ENCODE measurements around the gene AFDN. TPM values are rescaled to one million over a fixed set of nuclear protein-coding genes. Genes with fewer than 3 reads are reported as not detected.
A peak's percentile ranks its signal among the peaks of the same experiment; 100 is the strongest.

The AFDN gene
- total RNA-seq, 1 experiment from 2014 or later: 182 TPM

DNA sequence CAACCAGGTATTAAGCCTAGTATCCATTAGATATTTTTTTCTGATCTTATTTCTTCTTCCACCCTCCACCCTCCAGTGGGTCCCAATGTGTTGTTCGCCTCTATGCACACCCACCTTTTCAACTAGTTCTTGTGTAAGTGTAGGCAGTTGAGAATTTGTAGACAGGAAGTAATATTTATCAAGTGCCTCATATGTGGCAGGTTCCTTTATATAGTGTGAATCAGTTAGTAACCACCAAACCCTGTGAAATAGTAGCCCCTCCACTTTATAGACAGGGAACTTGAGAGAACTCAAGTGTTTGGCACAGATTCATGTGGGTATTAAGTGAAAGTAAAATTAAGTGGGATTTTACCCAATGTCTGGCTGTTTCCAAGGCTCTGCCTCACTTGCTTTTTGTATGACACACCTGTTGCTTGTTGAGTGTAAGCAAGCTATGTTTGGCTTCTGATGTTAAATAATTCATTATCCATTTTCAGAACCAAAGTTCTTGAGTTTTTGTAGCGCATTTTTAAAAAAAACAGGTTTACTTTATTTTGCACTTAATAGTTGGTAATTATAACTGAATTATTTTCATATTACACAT is 24.8 kb downstream of the AFDN start (continued):
- TF ChIP-seq, protein P1, sequence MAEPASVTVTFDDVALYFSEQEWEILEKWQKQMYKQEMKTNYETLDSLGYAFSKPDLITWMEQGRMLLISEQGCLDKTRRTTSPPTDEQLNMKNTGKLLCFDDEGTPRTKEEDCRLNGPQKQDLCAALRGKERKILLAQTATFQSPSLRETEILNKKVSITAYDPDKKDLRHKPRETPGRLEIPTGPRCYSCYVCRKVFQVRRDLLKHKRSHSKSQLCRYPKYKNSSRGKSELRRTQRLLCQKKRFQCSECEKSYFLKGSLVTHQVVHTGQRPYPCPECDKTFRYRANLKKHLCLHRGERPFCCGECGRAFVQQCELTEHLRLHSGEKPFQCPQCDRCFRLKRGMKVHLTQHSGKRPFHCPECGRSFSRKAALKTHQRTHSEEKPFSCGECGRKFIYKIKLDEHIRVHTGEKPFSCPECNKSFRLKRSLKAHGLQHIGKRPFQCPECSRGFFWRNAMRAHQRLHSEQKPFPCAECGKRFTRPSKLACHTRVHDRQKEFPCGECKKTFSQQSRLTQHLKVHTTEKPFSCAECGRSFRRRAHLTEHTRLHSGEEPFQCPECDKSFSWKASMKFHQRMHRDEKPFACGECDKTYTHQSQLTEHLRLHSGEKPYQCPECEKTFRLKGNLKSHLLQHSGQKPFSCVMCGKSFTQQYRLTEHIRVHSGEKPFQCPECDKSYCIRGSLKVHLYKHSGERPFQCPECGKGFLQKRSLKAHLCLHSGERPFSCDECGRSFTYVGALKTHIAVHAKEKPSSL (CRISPR knock-in tag; conservative IDR thresholded peaks at IDR 0.05): no peak

DNA sequence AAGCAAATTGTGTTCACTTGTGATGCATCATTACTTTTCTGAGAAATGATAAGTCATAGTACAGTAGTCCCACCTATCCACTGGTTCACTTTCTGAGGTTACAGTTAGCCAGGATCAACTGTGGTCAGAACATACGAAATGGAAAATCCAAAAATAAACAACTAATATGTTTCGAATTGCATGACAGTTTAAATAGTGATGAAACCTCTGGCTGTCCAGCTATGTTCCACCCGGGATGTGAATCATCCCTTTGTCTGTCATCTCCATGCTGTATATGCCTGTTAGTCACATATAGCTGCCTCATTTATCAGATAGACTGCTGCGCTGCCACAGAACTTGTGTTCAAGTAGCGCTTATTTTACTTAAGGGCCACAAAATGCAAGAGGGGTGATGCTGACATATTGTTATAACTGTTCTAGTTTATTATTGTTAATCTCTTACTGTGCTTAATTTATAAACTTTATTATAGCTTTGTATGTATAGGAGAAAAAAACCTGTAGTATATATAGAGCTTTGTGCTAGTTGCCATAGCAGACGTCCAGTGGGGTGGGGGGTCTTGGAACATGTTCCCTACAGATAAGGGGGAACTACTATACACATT is 29.2 kb downstream of the AFDN start:
- TF ChIP-seq NR3C1 (CRISPR knock-in tag; conservative IDR thresholded peaks at IDR 0.05; ENCODE audit: low read depth): no peak
- peak; percentile 93 for TF ChIP-seq GABPB1 (CRISPR knock-in tag; IDR thresholded peaks at IDR 0.05)
- CTCF ChIA-PET: no interaction called here
- Mint-ChIP-seq H3K27ac (peak overlapping the region; percentile 63; the same call in 1 of the 2 replicates), H3K4me1 (peaks cover 86% of the 10 kb centered on the region), H3K27me3 (ENCODE audit: low read depth) (no peaks in the 10 kb centered on the region), H3K9me3 (no peaks in the 10 kb centered on the region), H3K4me3 (no peak overlapping the region), H3K36me3 (no peaks in the 10 kb centered on the region)
- DNase-seq (ENCODE audit: low spot score) (no peak), ATAC-seq (no peak)
- POLR2A ChIA-PET: interaction anchor here (0.6 kb wide), 1 partner anchor 36 kb away, joined by 3 read pairs; no protein-coding TSS in a partner anchor

GRCh38 chr6:167856474-167856873 is 29.8 kb downstream of the AFDN start:
- no peaks in the 10 kb centered on the region for H3K9me3 Mint-ChIP-seq
- CTCF ChIA-PET: no interaction called here
- H3K27me3 Mint-ChIP-seq (ENCODE audit: low read depth): no peaks in the 10 kb centered on the region
- POLR2A ChIA-PET: no interaction called here
- TF ChIP-seq ARID4B (CRISPR knock-in tag; IDR thresholded peaks at IDR 0.05; ENCODE audit: borderline replicate concordance) (no peak), FOXP1 (CRISPR knock-in tag; IDR thresholded peaks at IDR 0.05; ENCODE audit: borderline replicate concordance) (no peak), ZNF416 (CRISPR knock-in tag; IDR thresholded peaks at IDR 0.05) (no peak), EMX1 (CRISPR knock-in tag; IDR thresholded peaks at IDR 0.05) (no peak), GTF2I (CRISPR knock-in tag; conservative IDR thresholded peaks at IDR 0.05) (no peak), ZSCAN18 (CRISPR knock-in tag; IDR thresholded peaks at IDR 0.05) (no peak), RELA (CRISPR knock-in tag; IDR thresholded peaks at IDR 0.05; ENCODE audit: borderline replicate concordance) (no peak), ATF6 (CRISPR knock-in tag; IDR thresholded peaks at IDR 0.05) (no peak), NFE2L1 (CRISPR knock-in tag; IDR thresholded peaks at IDR 0.05) (no peak)
- TF ChIP-seq, protein P1 (CRISPR knock-in tag; conservative IDR thresholded peaks at IDR 0.05): no peak
- TF ChIP-seq, protein P2, sequence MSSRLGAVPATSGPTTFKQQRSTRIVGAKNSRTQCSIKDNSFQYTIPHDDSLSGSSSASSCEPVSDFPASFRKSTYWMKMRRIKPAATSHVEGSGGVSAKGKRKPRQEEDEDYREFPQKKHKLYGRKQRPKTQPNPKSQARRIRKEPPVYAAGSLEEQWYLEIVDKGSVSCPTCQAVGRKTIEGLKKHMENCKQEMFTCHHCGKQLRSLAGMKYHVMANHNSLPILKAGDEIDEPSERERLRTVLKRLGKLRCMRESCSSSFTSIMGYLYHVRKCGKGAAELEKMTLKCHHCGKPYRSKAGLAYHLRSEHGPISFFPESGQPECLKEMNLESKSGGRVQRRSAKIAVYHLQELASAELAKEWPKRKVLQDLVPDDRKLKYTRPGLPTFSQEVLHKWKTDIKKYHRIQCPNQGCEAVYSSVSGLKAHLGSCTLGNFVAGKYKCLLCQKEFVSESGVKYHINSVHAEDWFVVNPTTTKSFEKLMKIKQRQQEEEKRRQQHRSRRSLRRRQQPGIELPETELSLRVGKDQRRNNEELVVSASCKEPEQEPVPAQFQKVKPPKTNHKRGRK (CRISPR knock-in tag; IDR thresholded peaks at IDR 0.05; ENCODE audit: borderline replicate concordance): no peak
- no peak overlapping the region for H3K27ac Mint-ChIP-seq
- no peak overlapping the region for H3K4me3 Mint-ChIP-seq
- ATAC-seq: no peak
- peaks cover 85% of the 10 kb centered on the region for H3K4me1 Mint-ChIP-seq
- DNase-seq (ENCODE audit: low spot score): no peak
- no peaks in the 10 kb centered on the region for H3K36me3 Mint-ChIP-seq
